Right lobe of liver (tissue), 6 donors: Measurements from ENCODE around the gene TOMM5. TPM values are rescaled to one million over a fixed set of nuclear protein-coding genes. Genes with fewer than 3 reads are reported as not detected.

ENCODE experiments used
- ATAC-seq, 4 donors: fragments of 200-7000 bp; cut with Tn5 transposase; one replicate each; pipeline ENCODE4 v1.9.1; 2020; ENCODE audit warnings: mild to moderate bottlenecking in 4 of 4, moderate library complexity in 4 of 4
- DNase-seq, 3 donors: peaks; one replicate each; pipeline ENCODE4 v3.0.0-alpha.2; 2020
- H3K27ac ChIP-seq, 3 donors: fragments of 200-600 bp; one replicate each; pipeline ENCODE4 v1.8.0; 2022
- H3K27me3 ChIP-seq, 2 donors: fragments of 200-600 bp; one replicate each; pipeline ENCODE4 v1.8.0; 2022
- H3K36me3 ChIP-seq, 4 donors: fragments of 200-600 bp; sonication (generic) in 1 of 4; one replicate each; pipeline versions ENCODE4 v1.5.1 to v1.8.0; 2017 to 2022; ENCODE audit warnings: control low read depth in 1 of 4
- H3K4me1 ChIP-seq, 4 donors: fragments of 200-600 bp; sonication (generic) in 1 of 4; one replicate each; pipeline versions ENCODE4 v1.5.1 to v1.8.0; 2017 to 2022; ENCODE audit warnings: control low read depth in 1 of 4
- H3K4me3 ChIP-seq, 3 donors: fragments of 200-600 bp; one replicate each; pipeline ENCODE4 v1.8.0; 2022
- H3K9me3 ChIP-seq, 4 donors: fragments of 200-600 bp; sonication (generic) in 1 of 4; one replicate each; pipeline versions ENCODE4 v1.5.1 to v1.8.0; 2017 to 2022; ENCODE audit warnings: control low read depth in 1 of 4
- CTCF ChIP-seq, 4 donors: fragments of 200-600 bp in 3 of 4; fragments of 450-650 bp in 1 of 4; IDR thresholded peaks; one replicate each; pipeline versions ENCODE4 v1.5.1 to v1.8.0; 2016 to 2022; ENCODE audit warnings: antibody characterized with exemption in 4 of 4, mild to moderate bottlenecking in 2 of 4
- POLR2A ChIP-seq: fragments of 450-650 bp; IDR thresholded peaks from one replicate; pipeline ENCODE4 v1.6.1; 2017; ENCODE audit warnings: antibody characterized with exemption, mild to moderate bottlenecking
- WGBS: methylation state at CpG from one replicate; pipeline ENCODE4 v1.1.6; 2018; ENCODE audit warnings: low coverage, low lambda C conversion rate; ENCODE audit not compliant: insufficient coverage; ENCODE audit errors: missing lambda C conversion rate; 5-methylcytosine and 5-hydroxymethylcytosine counted together
- intact Hi-C, 2 donors: fragments of 100-400 bp; cut with DNase I; formaldehyde crosslinking; loops; one replicate each; pipeline versions ENCODE4 v1.11.2 to v1.14.1; 2022
- total RNA-seq, 6 experiments: library from RNA; depleted of rRNA in 2 of 6; stranded (reverse); fragments of >200 nt in 2 of 6; fragmentation: NEBNext Ultra II Directional in 3 of 6; extraction: Animal tissue kit (Norgen Biotek cat#: 25700) in 3 of 6; gene quantifications; one replicate each; pipeline versions ENCODE4 v1.1.0 to v1.2.4, GENCODE V29; 2016 to 2023
- donor health status: DM: no; HTN: yes; CAD: no.
- donor health status: DM: no; HTN: no; CAD: no.
- donor health status: DM: no; HTN: no; CAD: no.
- donor health status: DM: no; HTN: yes; CAD: no.
- donor health status: DM: no; HTN: yes; CAD: no.

TOMM5 gene
- total RNA-seq, 6 experiments from 2014 or later: 30.9 to 58.9 (median 32.9) TPM

GRCh38 chr9:37625758-37626147 is 33.4 kb upstream of the TOMM5 start:
- TF ChIP-seq POLR2A: no peak
- TF ChIP-seq CTCF (IDR thresholded peaks at IDR 0.05): no peak
- H3K9me3 ChIP-seq: no peaks in the 10 kb centered on the region
- H3K36me3 ChIP-seq: no peaks in the 10 kb centered on the region
- DNase-seq (no peak), ATAC-seq (no peak)
- H3K27me3 ChIP-seq: no peaks in the 10 kb centered on the region
- H3K4me3 ChIP-seq: no peak overlapping the region
- no peaks in the 10 kb centered on the region for H3K4me1 ChIP-seq
- intact Hi-C loops: no loop called here
- WGBS: 91% methylated on average over 9 of the region's 12 CpGs
- H3K27ac ChIP-seq: no peak overlapping the region

GRCh38 chr9:37625036-37625757 is 32.8 kb upstream of the TOMM5 start:
- intact Hi-C loops: no loop called here
- Histone ChIP-seq H3K27ac (no peak overlapping the region), H3K9me3 (no peaks in the 10 kb centered on the region), H3K36me3 (no peaks in the 10 kb centered on the region), H3K4me3 (no peak overlapping the region), H3K4me1 (no peaks in the 10 kb centered on the region), H3K27me3 (no peaks in the 10 kb centered on the region)
- TF ChIP-seq POLR2A (no peak), CTCF (IDR thresholded peaks at IDR 0.05) (no peak)
- 41% methylated on average over 4 of the region's 5 CpGs for WGBS
- ATAC-seq (no peak), DNase-seq (no peak)

- Histone ChIP-seq H3K36me3 (no peaks in the 10 kb centered on the region), H3K27ac (no peak overlapping the region), H3K4me3 (no peak overlapping the region), H3K27me3 (no peaks in the 10 kb centered on the region), H3K9me3 (no peaks in the 10 kb centered on the region), H3K4me1 (no peaks in the 10 kb centered on the region)
- ATAC-seq: no peak
- intact Hi-C loops: no loop called here
- DNase-seq: no peak
- no peak for TF ChIP-seq POLR2A
- WGBS: 78% methylated on average over 1 of the region's 1 CpG
Observed at GRCh38 chr9:37624073-37624472, 31.7 kb upstream of the TOMM5 start.

GRCh38 chr9:37623267-37623666 is 30.9 kb upstream of the TOMM5 start:
- no peak overlapping the region for H3K27ac ChIP-seq
- H3K4me3 ChIP-seq: no peak overlapping the region
- ATAC-seq: no peak
- no peaks in the 10 kb centered on the region for H3K4me1 ChIP-seq
- no peaks in the 10 kb centered on the region for H3K27me3 ChIP-seq
- DNase-seq: no peak
- intact Hi-C loops: no loop called here
- 63% methylated on average over 2 of the region's 2 CpGs for WGBS
- no peaks in the 10 kb centered on the region for H3K9me3 ChIP-seq
- TF ChIP-seq POLR2A: no peak
- TF ChIP-seq CTCF (IDR thresholded peaks at IDR 0.05): no peak
- no peaks in the 10 kb centered on the region for H3K36me3 ChIP-seq

- H3K27ac ChIP-seq: no peak overlapping the region
- no peaks in the 10 kb centered on the region for H3K36me3 ChIP-seq
- 79% methylated on average over 4 of the region's 4 CpGs for WGBS
- DNase-seq (no peak), ATAC-seq (no peak)
- no peaks in the 10 kb centered on the region for H3K4me1 ChIP-seq
- H3K9me3 ChIP-seq: no peaks in the 10 kb centered on the region
- H3K4me3 ChIP-seq: no peak overlapping the region
- H3K27me3 ChIP-seq: no peaks in the 10 kb centered on the region
- no peak for TF ChIP-seq POLR2A
- TF ChIP-seq CTCF (IDR thresholded peaks at IDR 0.05): no peak
- intact Hi-C loops: no loop called here
Observed at GRCh38 chr9:37622462-37622861, 30.1 kb upstream of the TOMM5 start.
